K562 (cell line): Measurements from ENCODE around the gene ANKRD1. TPM values are rescaled to one million over a fixed set of nuclear protein-coding genes. Genes with fewer than 3 reads are reported as not detected.

Source experiments
- DACH1 ChIP-seq: fragments of 450-650 bp; IDR thresholded peaks from 2 replicates; pipeline ENCODE4 v1.6.1; 2018; ENCODE audit not compliant: partially characterized antibody
- DEAF1 ChIP-seq: fragments of 450-650 bp; formaldehyde crosslinking; IDR thresholded peaks from 2 replicates; pipeline ENCODE4 v1.4.0; 2020; ENCODE audit warnings: mild to moderate bottlenecking, moderate library complexity
- E4F1 ChIP-seq: fragments of 250-450 bp; sonication (Bioruptor Pico); IDR thresholded peaks from 2 replicates; pipeline ENCODE4 v1.5.0; 2021; ENCODE audit warnings: mild to moderate bottlenecking, borderline replicate concordance
- EP300 ChIP-seq: IDR thresholded peaks from 2 replicates; pipeline ENCODE4 v1.6.1; 2012; ENCODE audit warnings: low read length, improper control_type of control experiment
- EP400 ChIP-seq: fragments of 450-650 bp; IDR thresholded peaks from 2 replicates; pipeline ENCODE4 v1.6.1; 2017; ENCODE audit warnings: antibody characterized with exemption, mild to moderate bottlenecking, moderate library complexity
- JUND ChIP-seq, 2 experiments: IDR thresholded peaks; 2 replicates in 1 of 2; 3 replicates in 1 of 2; pipeline ENCODE4 v1.6.1; 2011; ENCODE audit warnings: borderline replicate concordance in 2 of 2, low read depth in 2 of 2, low read length in 2 of 2, improper control_type of control experiment in 1 of 2, missing biosample characterization in 1 of 2, missing genetic modification characterization in 1 of 2, missing genetic modification reagents in 1 of 2
- LCOR ChIP-seq: sonication (generic); formaldehyde crosslinking; IDR thresholded peaks from 2 replicates; pipeline ENCODE4 v1.8.0; 2022; ENCODE audit warnings: mild to moderate bottlenecking, missing genetic modification reagents
- MTA3 ChIP-seq: fragments of 450-650 bp; formaldehyde crosslinking; IDR thresholded peaks from 2 replicates; pipeline ENCODE4 v1.6.1; 2017; ENCODE audit warnings: mild to moderate bottlenecking, borderline replicate concordance
- POLR2B ChIP-seq: fragments of 450-650 bp; IDR thresholded peaks from 2 replicates; pipeline ENCODE4 v1.6.1; 2018; ENCODE audit warnings: low read depth; ENCODE audit not compliant: partially characterized antibody
- SMARCA4 ChIP-seq: fragments of 450-650 bp; IDR thresholded peaks from 2 replicates; pipeline ENCODE4 v1.6.1; 2016
- TARDBP ChIP-seq: fragments of 450-650 bp; IDR thresholded peaks from 2 replicates; pipeline ENCODE4 v1.6.1; 2016
- VEZF1 ChIP-seq: fragments of 200-800 bp; sonication (Bioruptor generic); IDR thresholded peaks from 2 replicates; pipeline ENCODE4 v1.6.1; 2017; ENCODE audit warnings: missing genetic modification characterization, missing compliant biosample characterization
- ZMIZ1 ChIP-seq, 2 experiments: fragments of 150-350 bp in 1 of 2; IDR thresholded peaks; 2 replicates each; pipeline ENCODE4 v1.6.1; 2012 to 2016; ENCODE audit warnings: low read depth in 2 of 2, low read length in 2 of 2, mild to moderate bottlenecking in 1 of 2, moderate library complexity in 1 of 2
- ZNF175 ChIP-seq: fragments of 200-800 bp; sonication (Bioruptor generic); IDR thresholded peaks from 2 replicates; pipeline ENCODE4 v1.6.1; 2016; ENCODE audit warnings: low read depth, mild to moderate bottlenecking, missing genetic modification characterization, missing compliant biosample characterization
- ZNF347 ChIP-seq: fragments of 450-650 bp; formaldehyde crosslinking; IDR thresholded peaks from 2 replicates; pipeline ENCODE4 v1.4.0; 2020; ENCODE audit warnings: low read depth, mild to moderate bottlenecking, moderate library complexity
- ZNF507 ChIP-seq: conservative IDR thresholded peaks from 2 replicates; pipeline ENCODE4 v1.6.1; 2017; ENCODE audit warnings: missing genetic modification characterization, missing compliant biosample characterization
- polyA plus RNA-seq, 8 experiments: library from polyadenylated mRNA; depleted of rRNA in 4 of 8; stranded (reverse) in 5 of 8; unstranded in 3 of 8; fragments of >200 nt; fragmentation: Nextera tagmentation in 2 of 8; fragmentation: Illumina TruSeq in 1 of 8; extraction: Ambion mirVana in 2 of 8; extraction: Trizol in 1 of 8; gene quantifications; 2 replicates each; pipeline versions ENCODE4 v1.2.1 to v1.2.3, GENCODE V29; 2011 to 2014; ENCODE audit warnings: inconsistent platforms in 1 of 8, missing spikeins in 1 of 8
- total RNA-seq, 7 experiments: library from RNA; depleted of rRNA in 6 of 7; stranded (reverse); fragments of >200 nt in 6 of 7; fragmentation: Illumina TruSeq in 2 of 7; extraction: Trizol in 2 of 7; gene quantifications; 2 replicates each; pipeline versions ENCODE4 v1.2.1 to v1.2.3, GENCODE V29; 2011 to 2021; ENCODE audit warnings: low replicate concordance in 1 of 7

ANKRD1 gene
- total and polyA plus RNA-seq, 9 of the 15 experiments (the other 6 are each of a cell fraction or from before 2014, with no cell fraction given), result not detected

- 0 out of 2 replicates have a peak, but pooled peaks have one; percentile 25 for TF ChIP-seq VEZF1
- TF ChIP-seq TARDBP, result no peak
- TF ChIP-seq ZNF175 (CRISPR knock-in tag), result no peak
- no peak for TF ChIP-seq LCOR (CRISPR knock-in tag)
- peak; percentile 67 for TF ChIP-seq POLR2B
- TF ChIP-seq DACH1, result no peak
- no peak for TF ChIP-seq E4F1 (CRISPR knock-in tag)
- no peak for TF ChIP-seq EP300
- TF ChIP-seq ZNF507 (tag), result no peak
- TF ChIP-seq JUND (IDR thresholded peaks at IDR 0.05; ENCODE audit: borderline replicate concordance, low read depth, low read length), result no peak
- TF ChIP-seq JUND (tag; IDR thresholded peaks at IDR 0.05; ENCODE audit: borderline replicate concordance, low read depth, low read length), result no peak
- TF ChIP-seq EP400, result no peak
- TF ChIP-seq ZNF347 (CRISPR knock-in tag), result no peak
- no peak for TF ChIP-seq ZMIZ1 (IDR thresholded peaks at IDR 0.05; ENCODE audit: low read depth in 2 of 2, low read length in 2 of 2)
- TF ChIP-seq MTA3, result no peak
- no peak for TF ChIP-seq SMARCA4
- TF ChIP-seq DEAF1 (CRISPR knock-in tag), result no peak
Measured at GRCh38 chr10:90871766-90872647, 48.9 kb downstream of the ANKRD1 start, which contains the start of gene RPP30 (continued).
